Measurements from ENCODE around the gene TSR3.

- TF ChIP-seq CTCF (IDR thresholded peaks at IDR 0.05): no peak
- TF ChIP-seq POLR2A (IDR thresholded peaks at IDR 0.05): no peak
- TF ChIP-seq POLR2AphosphoS5 (IDR thresholded peaks at IDR 0.05; ENCODE audit: insufficient read depth in 1 of 2, low read depth in 1 of 2): no peak
Observed at GRCh38 chr16:1316033-1316405, 35.7 kb downstream of the TSR3 start.
